Stimulated activated naive CD4-positive, alpha-beta T cell (primary cell): ENCODE measurements around the gene MYO1E.
"Not testable (repeated sequence)": the region's sequence is repeated elsewhere in the genome, so short reads cannot be mapped to it uniquely, and the experiment has no call there.

ENCODE experiments used
- DNase-seq, 6 experiments: peaks; one replicate each; lab custom pipeline; 2025; lab: John Stamatoyannopoulos, UW

The MYO1E gene

DNA sequence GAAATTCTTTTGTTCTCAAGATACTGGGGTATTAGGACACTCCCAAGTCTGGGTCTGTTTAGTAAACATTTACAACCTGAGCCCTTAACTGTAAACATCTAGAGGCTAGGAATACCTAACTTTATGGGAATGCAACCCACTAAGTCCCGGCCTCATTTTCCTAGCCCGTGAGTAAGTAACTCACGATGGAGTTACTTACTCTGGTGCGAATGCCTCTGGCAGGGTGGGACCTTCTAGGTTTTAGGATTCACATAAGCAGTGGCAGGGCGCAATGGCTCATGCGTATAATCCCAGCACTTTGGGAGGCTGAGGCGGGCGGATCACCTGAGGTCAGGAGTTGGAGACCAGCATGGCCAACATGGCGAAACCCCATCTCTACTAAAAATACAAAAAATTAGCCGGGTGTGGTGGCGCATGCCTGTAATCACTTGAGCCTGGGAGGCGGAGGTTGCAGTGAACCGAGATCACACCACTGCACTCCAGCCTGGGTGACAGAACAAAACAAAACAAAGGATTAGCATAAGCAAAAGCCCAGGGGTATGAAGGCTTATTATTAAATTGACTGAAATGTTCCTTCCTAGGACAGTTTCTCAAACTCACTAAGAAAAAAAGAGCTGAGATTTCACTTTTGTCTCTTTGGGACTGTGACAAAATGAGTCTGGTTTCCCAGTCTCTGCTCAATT, 14.7 kb upstream of the MYO1E start:
- DNase-seq: not testable (repeated sequence)

DNA sequence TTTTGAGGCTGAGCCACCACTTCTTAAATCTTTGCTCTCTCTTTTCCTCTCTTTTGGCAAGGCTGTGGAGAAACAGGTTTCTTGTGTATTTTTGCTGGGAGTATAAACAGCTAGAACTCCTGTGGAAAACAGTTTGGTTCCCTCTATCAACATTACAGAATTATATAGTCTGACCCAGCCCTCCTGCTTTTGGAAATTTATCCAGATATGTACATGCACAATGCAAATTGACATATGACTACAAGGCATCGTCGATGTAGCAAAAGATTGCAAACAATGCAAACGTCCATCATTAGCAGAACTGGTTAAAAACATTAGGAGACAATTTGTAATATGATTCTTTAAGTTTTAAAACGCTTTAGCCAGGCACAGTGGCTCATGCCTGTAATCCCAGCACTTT, 12.5 kb upstream of the MYO1E start:
- DNase-seq: no peak

DNA sequence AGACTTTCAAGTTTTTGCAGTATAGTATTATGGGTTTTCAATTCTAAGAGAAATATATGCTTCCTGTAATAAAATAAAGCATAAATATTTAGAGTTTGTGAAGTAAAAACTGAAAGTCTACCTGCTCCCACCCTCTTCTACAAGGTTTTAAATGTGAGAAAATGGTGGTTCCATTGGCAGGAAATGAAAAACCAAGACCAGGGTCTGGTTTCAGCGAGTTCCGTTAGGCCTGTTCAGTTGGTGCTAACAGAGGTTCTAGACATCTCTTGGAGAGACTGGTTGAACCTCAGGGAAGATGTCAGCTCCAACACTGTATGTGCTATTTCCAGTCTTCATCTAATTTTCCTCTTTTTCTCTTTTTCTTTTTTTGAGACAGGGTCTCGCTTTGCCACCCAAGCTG, 11.8 kb upstream of the MYO1E start:
- DNase-seq: no peak

DNA sequence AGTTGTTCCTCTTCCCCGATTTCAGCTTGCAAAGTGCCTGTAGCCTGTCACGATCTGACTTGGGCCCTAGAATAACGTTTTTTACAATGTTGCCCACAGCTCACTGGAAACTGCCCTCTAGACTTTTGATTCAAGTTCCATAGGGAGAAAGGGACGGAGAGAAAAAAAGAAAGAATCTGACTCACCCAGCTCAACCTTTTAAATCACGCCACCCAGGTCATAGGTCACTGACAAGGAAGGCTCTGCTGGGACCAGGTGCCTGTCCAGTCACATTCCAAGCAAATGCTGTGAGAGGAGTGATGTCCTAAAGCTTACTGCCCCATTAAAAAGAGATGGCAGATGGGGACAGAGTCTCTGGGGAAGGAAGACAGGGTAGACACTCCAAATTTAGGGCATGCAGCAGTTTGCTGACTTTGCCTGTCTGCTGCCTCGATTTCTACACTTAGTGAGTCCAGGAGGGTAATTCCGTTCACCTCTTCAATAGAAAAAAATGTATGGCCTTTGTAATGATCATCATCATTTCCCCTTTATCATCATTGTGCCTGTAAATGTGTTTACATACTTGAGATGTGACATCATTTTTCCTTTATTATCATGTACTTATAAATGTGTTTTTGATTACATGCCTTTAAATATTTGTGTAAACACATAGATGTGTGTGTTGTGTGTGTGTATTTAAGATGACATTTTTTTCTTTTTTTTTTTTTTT, 8.4 kb upstream of the MYO1E start:
- no peak for DNase-seq

DNA sequence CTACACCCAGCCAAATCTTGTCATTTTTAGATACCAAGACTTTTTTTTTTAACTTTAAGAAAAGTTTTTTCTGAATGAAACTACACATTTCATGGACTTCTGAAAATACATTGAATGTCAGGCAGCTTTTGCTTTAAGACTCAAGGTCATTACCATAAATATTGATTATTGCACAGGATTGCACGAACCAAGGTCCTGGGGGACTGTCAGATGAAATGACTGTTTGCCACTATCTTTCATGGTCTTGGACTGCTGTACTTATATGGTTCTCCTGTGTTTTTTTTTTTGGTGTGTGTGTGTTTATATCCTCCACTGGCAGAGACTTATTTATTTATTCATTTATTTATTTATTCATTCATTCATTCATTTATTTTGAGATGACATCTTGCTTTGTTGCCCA, 6.9 kb upstream of the MYO1E start:
- no peak for DNase-seq

DNA sequence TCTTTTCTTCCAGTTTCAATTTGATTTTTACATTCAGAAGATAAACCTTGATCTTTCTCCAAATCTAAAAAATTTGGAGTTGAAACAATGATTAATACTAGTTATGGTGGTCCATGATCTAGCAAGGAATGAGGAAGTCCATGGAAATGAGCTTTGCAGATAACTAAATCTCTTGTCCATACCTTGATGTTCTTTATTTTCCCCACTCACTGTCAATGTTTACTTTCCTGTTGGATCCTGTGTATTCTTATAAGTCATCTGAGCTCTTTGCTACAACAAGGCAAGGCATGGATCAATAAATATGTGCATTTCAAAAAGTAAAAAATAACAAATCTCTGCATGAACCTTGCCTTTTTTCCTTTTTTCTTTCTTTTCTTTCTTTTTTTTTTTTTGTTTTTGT, 6.2 kb upstream of the MYO1E start:
- no peak for DNase-seq

DNA sequence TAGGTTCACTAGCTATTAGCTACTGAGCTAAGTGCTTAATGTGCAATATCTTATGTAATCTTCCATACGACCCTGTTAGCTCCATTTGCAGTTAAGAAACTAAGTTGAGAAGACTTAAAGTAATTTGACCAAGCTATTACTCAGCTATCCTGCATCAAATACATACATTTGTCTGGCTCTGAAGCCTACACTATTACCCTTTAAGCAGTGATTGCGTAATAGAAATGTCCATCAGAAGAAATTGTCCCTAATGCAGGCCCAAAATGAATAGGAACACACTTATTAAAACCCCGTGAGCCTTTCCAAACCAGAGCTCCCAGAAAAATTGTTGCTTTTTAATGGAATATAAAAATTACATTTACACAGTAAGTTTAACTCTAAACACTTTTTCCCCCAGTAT, 5.3 kb upstream of the MYO1E start:
- DNase-seq: no peak

DNA sequence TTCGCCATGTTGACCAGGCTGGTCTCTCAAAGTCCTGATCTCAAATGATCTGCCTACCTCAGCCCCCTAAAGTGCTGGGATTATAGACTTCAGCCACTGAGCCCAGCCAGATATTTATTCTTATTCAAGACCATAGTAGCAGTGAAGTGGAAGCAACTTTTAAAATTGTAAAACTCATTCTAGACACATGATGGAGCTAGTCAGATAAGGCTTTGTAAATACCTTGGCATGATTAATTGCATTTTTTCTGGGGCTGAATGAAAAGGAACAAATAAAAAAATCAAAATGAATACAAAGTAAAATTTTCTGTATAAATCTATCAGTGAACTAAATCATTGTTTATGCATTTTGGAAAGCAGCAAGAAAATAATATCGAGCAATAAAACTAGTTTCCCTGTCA, 4.1 kb upstream of the MYO1E start:
- no peak for DNase-seq

DNA sequence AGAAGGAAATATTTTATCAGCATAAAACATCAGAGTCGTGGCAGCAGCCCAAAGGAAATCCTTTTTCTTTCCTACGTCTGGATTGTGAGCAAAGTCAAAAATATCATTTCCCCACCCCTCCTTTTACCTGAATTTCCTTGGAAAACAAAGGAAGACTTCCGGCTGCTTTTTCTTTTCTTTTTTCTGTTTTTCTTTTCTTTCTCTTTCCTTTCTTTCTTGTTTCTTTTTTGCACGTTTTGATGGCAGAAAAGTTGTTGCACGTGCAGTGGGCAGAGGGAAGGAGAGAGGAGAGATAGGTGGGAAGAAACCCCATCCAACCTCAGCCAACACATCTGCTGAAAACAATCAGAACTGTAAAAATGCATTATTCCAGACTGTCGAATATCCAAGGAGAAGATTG, 544 bp upstream of the MYO1E start:
- no peak for DNase-seq

DNA sequence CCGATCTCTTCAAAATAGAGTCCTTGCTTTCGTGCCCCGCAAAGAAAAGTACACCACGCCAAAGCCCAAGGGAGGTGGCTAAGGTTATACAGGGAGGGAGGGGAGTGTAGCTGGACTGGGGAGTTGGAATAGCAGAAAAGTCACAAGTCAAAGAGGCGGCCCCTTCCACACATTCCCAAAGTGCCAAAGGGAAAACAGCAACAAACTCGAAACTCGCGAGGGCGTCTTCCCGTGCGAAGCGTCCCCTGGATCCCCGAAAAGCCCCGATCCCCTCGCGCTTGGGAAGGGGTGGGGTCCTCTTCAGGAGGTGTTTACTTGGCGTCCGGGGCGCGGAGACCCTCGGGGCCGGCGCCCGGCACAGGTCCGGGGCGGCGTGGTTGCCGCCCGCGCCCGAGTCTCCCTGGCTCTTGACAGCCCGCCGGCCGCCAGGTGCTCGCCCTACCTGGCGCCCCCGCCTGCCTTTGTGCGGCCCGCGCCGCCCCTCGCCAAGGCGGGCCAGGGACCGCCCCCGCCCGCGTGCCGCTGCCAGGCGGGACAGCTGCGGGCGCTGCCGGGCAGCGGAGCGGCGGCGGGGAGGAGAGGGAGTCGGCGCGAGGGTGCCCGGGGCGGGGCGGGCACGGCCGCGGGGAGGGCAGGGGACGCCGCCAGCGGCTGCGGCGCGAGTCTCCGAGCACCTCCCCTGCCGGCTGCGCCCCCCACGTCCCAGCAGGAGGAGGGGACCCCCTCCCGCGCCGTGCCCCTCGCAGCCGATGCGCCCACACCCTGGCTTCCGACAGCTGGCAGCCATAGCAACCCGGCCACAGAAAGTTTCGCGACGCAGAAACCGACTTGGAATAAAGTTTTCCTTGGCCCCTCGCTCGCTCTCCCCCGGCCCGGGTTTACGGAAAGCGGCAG, 966 bp downstream of the MYO1E start:
- no peak for DNase-seq

DNA sequence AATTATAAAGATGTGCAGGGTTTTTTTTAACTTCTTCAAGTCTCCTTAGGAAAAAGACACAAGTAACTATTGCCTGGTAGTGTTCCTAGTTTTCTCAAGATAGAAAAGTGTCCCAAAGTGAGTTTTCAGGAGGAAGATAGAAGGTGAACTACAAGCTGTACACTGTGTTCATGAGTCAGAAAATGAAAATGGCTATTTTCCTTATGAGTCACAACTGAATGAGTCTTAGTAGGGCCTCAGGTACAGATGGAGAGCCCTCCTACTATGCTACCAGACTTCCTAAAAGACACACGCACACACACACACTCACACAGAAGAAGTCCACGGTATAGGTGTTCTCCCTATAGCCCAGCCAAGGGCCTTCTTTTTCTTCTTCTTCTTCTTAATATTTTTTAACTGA, 3.1 kb downstream of the MYO1E start:
- no peak for DNase-seq

DNA sequence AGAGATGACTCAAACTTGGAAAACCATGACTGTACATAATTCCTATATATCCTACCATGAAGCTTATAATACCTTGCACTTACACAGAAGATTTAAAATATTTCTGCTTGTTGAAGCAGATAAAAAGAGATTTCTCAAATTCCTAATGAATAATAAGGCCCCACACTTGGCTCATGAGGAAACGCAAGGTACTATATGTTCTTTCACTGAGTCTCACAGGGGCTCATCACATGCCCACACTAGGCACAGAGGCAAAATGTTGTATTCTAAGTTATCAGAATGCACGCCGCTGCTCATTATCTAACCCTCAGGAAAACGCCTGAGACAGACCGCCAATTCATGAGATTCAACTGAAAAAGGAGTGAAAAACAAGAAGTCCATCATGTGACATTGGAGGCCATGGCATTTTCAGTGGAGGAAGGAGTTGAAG, 5.6 kb downstream of the MYO1E start:
- DNase-seq: no peak

DNA sequence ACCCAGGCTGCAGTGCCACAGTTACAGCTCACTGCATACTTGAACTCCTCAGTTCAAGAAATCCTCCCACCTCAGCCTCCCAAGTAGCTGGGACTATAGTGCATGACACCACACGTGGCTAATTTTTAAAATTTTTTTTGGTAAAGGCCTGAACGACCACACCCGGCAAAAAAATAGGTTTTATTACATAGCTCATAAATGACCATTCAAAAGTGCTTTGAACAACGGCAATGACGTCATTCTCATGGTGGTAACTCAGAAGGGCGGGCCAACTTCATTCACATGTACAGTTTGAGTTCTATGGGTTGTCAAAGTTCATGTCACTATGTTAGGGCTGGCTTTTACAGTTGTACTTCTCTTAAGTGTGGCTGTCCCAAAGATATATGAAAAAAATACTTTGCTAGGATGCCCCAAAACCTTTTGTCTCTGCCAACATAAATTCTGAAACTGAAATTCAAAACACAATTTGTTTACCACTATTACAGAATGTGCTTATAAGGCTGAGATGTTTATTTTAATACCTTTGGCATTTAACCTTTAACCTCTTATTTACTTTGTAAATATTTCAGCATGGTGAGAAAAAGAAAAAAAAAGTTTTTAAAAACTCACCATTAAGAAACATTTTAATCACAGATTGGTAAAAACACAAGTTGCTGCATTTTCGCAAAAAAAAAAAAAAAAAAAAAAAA, 6.2 kb downstream of the MYO1E start:
- DNase-seq: no peak

DNA sequence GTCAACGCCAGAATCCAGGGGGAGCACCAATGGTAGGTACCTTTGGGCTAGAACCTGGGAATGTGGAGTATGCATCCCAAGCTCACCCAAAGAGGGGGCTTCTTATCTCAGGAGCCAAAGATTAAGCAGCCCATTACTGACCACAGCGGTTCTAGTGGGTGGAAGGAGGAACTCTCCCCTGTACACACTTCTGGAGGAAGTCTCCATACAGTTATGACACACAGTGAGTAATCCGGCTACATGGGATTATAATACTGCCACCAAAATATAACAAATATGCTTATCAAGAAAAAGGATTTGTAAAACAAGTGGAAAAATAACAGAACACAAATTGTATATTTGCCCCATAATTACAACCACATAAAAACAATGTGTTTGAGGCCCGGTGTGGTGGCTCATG, 8.4 kb downstream of the MYO1E start:
- DNase-seq: no peak

DNA sequence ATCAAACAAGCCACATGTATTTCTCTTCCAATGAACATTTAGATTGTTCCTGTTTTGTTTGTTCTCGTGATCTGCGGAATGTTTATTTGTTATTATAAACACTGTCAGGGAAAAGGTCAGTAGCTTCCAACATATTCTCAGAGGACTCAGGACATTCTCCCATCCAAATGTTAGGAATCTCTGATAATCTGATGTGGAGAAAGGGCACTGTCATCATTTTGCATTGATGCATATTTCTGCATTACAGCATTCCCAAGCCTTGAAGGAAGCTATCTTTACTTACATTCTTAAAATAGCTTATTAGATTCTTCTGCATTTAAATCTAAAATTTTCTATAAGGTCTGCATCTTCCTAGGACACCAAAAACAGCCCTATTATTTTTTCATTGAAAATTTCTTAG, 10.3 kb downstream of the MYO1E start:
- no peak for DNase-seq

DNA sequence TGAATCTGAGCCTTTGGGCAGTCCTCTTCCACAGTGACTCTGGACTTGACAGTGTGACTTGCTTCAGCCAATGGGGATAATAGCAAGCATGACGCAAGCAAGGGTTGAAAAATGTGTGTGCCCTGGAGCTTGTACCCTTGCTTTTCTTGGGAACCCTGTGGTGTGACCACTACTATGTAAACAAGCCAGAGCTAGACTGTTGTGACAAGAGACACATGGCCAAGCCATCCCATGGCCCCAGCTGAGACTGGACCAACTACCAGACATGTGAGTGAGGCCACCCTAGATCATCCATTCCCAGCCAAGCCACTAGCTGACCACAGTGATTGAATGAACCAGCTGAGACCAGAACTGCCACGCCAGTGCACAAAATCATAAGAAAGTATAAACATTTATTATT, 11.8 kb downstream of the MYO1E start:
- DNase-seq: no peak

DNA sequence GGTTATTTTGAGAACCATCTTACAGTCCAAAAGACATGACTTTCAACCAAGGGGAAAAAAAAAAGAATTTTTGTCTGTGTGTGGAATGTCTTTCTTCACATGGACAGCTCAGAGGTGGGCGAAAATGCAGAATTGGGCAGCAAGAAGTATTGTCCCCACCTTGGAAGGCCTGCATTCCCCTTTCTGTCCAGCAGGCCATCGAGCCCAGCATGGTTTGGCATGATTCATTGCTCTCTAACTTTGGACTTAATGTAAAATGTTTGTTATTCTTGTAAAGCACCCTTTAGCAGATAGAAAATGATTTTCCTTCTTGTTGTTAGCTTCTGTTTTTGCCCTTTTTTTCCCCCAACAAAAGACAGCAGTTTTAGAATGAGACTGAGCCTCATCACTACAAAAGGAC, 12.4 kb downstream of the MYO1E start:
- DNase-seq: no peak

DNA sequence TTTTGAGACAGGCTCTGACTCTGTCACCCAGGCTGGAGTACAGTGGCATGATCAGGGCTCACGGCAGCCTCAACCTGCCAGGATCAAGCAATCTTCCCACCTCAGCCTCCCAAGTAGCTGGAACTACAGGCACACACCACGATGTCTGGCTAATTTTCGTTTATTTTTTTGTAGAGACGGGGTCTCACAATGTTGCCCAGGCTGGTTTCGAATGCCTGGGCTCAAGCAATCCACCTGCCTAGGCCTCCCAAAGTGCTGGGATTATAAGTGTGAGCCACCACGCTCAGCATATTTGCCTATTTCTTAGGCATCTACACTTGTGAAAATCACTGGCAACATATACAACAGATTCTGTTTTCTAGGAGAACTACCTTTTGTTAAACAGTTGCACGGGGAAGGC, 16.9 kb downstream of the MYO1E start:
- no peak for DNase-seq

DNA sequence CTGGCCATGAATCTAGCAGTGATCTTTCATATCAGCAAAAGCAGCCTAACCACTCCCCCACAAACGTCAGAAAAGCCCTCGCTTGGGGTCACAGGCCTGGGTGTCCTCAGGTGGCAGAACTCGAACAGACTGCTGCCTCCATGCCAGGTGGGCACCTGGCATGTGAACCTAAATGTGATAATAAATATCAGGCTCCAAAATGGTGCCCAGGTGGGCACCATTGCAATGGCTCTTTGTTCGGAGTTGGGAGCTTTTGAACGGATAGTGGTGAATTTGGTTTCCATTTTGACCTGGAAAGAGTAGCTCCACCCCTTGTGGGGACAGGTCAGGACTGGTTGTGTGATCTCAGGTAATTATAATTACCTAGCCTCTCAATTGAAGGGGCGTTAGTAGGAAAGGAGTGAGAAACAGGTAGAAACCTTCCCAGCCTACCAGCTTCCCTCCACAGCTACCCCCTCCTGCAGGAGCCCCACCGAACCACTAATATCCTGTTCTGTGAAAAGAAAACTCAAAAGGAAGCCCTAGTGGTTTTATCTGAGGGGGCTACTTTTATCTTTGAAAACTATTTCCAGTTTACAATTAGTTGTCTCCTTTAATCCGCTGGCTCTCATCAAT, 18.1 kb downstream of the MYO1E start:
- DNase-seq: no peak

DNA sequence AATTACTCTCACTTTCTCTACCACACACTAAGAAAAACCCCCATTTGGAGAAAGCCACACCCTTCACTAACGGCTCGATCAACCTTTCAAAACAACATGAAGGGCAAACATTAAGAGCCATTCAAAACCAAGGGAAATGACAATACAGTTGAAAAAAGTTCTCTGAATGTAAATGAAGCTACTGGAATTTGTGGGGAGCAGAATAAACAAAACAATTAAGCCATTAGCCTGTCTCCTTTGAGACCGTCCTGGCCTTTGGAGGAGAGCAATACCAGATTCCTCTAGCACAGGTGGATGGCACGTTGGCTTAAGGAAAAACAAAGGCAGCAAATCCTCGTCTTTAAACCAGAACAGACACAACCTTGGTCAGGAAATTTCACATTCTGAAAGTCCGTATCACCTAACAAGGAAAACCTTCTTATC, 18.7 kb downstream of the MYO1E start:
- DNase-seq: no peak

DNA sequence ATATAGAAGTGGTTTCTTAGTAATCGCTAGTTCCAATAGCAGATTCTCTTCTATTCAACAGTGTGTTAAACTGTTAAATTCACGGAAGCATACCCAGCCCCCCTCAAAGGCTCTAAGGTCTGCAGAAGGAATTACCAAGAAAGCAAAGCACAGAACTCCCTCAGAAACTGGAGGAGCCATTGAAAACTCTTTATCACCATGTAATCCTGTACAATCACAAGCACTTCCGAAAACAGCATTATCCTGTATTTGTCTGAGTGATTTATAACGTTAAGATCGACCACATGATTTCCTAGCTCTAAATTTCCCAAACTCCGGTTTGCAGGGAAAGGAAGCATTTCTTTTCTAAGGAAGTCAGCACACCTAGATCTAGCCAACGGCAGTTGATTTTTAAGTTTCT, 20.0 kb downstream of the MYO1E start:
- no peak for DNase-seq

DNA sequence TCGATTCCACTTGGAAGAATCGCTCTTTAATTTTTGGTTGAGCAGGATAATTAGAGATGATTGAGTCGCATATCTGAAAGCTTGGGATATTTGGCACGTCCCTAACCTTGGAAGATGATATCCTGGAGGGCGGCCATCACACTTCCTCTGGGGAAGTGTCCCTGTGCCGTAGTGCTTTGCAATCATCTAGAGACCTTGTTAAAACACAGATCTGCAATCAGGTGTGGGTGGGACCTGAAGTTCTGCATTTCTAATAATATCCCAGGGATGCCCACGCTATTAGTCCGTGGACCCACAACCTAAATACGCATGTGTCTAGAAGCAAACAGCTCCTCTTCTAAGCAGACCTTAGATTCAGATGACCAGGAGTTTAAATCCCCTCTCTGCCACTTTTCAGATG, 20.5 kb downstream of the MYO1E start:
- DNase-seq: no peak
